Measurements from ENCODE around the gene SLC7A7. TPM values are rescaled to one million over a fixed set of nuclear protein-coding genes. Genes with fewer than 3 reads are reported as not detected.
A peak's percentile ranks its signal among the peaks of the same experiment; 100 is the strongest.
"Not testable (repeated sequence)": the region's sequence is repeated elsewhere in the genome, so short reads cannot be mapped to it uniquely, and the experiment has no call there.

SLC7A7 gene
- total RNA-seq, 6 experiments from 2014 or later, result 6.2 to 11.4 (median 7.3) TPM

DNA sequence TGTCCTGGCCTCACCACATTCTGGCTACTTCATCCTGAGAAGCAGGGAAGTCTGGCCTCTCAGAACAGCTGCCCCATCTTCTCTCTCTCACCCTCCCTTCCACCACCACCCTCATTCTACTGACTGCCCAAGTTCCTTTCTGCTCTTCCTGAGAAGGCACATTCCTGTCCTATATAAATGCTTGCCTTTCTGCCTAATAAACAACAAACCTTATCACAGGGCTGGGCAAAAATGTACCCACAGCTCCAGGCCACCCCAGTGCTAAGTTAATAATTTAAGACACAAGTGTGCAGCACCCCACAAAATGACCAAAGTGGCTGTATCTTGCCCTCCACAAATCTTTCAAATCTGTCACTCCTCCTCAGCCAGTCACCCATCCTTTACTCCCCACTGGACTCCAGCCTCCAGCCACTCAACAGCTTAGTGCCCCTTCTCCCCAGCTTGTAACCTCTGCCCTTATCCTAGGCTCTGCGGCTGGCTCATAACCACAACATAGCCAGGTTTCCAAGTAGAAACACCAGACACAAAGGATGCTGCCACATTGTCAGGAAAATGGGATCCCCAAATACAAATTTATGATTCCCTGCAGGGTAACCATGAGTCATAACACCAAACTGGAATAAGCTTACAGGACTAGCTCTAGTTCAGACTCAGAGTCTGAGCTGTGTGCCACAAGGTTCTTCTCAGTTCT lies 33.8 kb downstream of the SLC7A7 start:
- Histone ChIP-seq H3K27me3 (no peaks in the 10 kb centered on the region), H3K27ac (no peak overlapping the region), H3K36me3 (no peaks in the 10 kb centered on the region), H3K4me1 (no peaks in the 10 kb centered on the region), H3K9me3 (no peaks in the 10 kb centered on the region), H3K4me3 (no peak overlapping the region)
- TF ChIP-seq, protein P1, sequence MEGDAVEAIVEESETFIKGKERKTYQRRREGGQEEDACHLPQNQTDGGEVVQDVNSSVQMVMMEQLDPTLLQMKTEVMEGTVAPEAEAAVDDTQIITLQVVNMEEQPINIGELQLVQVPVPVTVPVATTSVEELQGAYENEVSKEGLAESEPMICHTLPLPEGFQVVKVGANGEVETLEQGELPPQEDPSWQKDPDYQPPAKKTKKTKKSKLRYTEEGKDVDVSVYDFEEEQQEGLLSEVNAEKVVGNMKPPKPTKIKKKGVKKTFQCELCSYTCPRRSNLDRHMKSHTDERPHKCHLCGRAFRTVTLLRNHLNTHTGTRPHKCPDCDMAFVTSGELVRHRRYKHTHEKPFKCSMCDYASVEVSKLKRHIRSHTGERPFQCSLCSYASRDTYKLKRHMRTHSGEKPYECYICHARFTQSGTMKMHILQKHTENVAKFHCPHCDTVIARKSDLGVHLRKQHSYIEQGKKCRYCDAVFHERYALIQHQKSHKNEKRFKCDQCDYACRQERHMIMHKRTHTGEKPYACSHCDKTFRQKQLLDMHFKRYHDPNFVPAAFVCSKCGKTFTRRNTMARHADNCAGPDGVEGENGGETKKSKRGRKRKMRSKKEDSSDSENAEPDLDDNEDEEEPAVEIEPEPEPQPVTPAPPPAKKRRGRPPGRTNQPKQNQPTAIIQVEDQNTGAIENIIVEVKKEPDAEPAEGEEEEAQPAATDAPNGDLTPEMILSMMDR (IDR thresholded peaks at IDR 0.05), result no peak
- TF ChIP-seq POLR2A (IDR thresholded peaks at IDR 0.05), result no peak
- ATAC-seq (no peak), DNase-seq (no peak)
- intact Hi-C loops (cut with DNase I), result no loop called here
- whole genome bisulfite sequencing (ENCODE audit: insufficient coverage, low coverage, low lambda C conversion rate, missing lambda C conversion rate), result 0% methylated on average over 1 of the region's 1 CpG

DNA sequence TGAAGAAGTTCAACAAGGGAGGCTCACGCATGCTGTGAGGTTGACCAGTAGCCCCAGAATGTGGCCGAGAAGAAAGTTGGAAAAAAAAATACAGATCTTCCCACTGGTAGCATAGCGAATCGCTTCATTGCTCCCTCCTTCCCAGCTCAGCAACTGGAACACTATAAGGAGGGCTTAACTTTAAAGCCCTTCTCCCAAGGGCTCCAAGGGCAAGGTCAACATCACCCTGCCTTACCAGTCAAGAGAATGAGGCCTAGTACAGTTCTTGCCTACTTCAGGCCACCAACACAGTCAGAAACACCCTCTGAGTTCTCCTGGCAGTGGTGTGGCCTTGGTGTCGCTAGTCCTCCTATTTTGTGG lies 34.3 kb downstream of the SLC7A7 start:
- no peak for TF ChIP-seq POLR2A (IDR thresholded peaks at IDR 0.05)
- TF ChIP-seq, protein P1 (IDR thresholded peaks at IDR 0.05), result no peak
- no peaks in the 10 kb centered on the region for H3K4me1 ChIP-seq
- H3K9me3 ChIP-seq, result no peaks in the 10 kb centered on the region
- ATAC-seq (no peak), DNase-seq (peak in 1 of 3 donors; percentile 3)
- intact Hi-C loops (cut with DNase I), result no loop called here
- 89% methylated on average over 5 of the region's 5 CpGs for WGBS (ENCODE audit: insufficient coverage, low coverage, low lambda C conversion rate, missing lambda C conversion rate)
- H3K27me3 ChIP-seq, result no peaks in the 10 kb centered on the region
- no peak overlapping the region for H3K4me3 ChIP-seq
- no peaks in the 10 kb centered on the region for H3K36me3 ChIP-seq
- H3K27ac ChIP-seq, result no peak overlapping the region

DNA sequence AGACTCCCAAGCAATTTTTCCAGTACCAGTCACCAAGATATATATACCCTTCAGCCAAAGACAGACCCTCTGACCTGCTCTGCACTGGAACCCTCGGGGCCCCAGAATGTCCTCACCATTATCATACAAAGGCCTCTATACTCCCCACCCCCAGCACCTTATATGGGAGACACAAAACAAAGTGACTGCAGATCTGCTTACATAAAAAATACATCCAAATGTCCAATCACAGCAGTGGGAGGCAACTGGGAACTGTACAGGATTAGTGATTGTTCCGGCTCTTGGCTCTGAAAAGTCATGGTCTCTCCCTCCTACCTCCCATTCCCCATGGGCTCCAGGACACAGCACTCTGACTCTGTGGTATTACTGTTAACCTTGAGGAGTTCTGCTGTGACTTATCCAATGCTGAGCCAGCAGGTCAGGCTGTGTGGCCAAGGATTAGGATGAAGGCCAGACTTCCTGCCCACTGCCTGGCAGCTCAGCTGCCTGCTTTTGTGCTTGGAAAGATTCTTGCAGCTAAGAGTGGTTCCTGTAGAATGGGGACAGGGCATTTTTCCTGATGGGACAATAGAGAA lies 35.0 kb downstream of the SLC7A7 start:
- WGBS (ENCODE audit: insufficient coverage, low coverage, low lambda C conversion rate, missing lambda C conversion rate), result 44% methylated on average over 1 of the region's 2 CpGs
- Histone ChIP-seq H3K36me3 (no peaks in the 10 kb centered on the region), H3K4me1 (no peaks in the 10 kb centered on the region), H3K4me3 (no peak overlapping the region), H3K27ac (no peak overlapping the region), H3K9me3 (no peaks in the 10 kb centered on the region), H3K27me3 (no peaks in the 10 kb centered on the region)
- peak; percentile 40 to 59 (median 48) for ATAC-seq
- TF ChIP-seq POLR2A (IDR thresholded peaks at IDR 0.05), result no peak
- TF ChIP-seq, protein P1 (IDR thresholded peaks at IDR 0.05), result no peak
- intact Hi-C loops (cut with DNase I), result no loop called here
- peak in 1 of 3 donors; percentile 27 for DNase-seq

DNA sequence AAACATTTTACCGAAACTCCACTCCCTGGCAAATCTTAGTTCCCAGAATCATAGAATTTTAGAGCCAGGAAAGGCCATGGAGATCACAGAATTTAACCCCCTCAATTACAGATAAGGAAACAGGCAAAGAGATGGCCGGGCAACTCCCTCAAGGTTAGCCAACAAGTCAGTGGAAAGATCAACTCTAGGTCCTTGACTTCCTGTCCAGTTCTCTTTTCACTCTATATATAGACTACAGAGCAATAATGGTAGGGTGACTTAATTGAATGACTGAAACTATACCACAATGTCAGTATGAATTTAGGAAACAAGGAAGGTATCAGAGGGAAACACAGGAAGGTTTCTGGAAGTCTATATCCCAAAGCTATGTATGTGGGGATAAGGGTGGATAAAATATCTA lies 37.2 kb downstream of the SLC7A7 start:
- Histone ChIP-seq H3K27me3 (no peaks in the 10 kb centered on the region), H3K27ac (no peak overlapping the region), H3K4me1 (no peaks in the 10 kb centered on the region), H3K9me3 (no peaks in the 10 kb centered on the region), H3K36me3 (peaks cover 0 to 9% (median 3%) of the 10 kb centered on the region in 4 donors), H3K4me3 (no peak overlapping the region)
- 75% methylated on average over 2 of the region's 2 CpGs for WGBS (ENCODE audit: insufficient coverage, low coverage, low lambda C conversion rate, missing lambda C conversion rate)
- DNase-seq (no peak), ATAC-seq (no peak)
- intact Hi-C loops (cut with DNase I), result no loop called here
- TF ChIP-seq, protein P1 (IDR thresholded peaks at IDR 0.05), result no peak
- no peak for TF ChIP-seq POLR2A (IDR thresholded peaks at IDR 0.05)

DNA sequence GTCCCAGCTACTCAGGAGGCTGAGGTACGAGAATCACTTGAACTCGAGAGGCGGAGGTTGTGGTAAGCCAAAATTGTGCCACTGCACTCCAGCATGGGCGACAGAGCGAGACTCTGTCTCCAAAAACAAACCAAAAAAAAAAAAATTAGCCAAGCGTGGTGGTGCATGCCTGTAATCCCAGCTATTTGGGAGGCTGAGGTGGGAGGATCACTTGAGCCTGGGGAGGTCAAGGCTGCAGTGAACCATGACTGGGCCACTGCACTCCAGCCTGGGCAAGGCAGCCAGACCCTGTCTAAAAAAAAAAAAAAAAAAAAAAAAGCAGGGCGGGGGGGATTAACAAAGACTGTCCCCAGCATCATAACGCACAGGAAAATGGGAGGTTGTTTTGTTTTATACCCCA lies 38.4 kb downstream of the SLC7A7 start:
- H3K27me3 ChIP-seq; ATAC-seq; intact Hi-C loops (cut with DNase I); H3K4me1 ChIP-seq; H3K4me3 ChIP-seq; H3K9me3 ChIP-seq; DNase-seq; H3K27ac ChIP-seq: not testable (repeated sequence)
- WGBS (ENCODE audit: insufficient coverage, low coverage, low lambda C conversion rate, missing lambda C conversion rate), result 89% methylated on average over 8 of the region's 8 CpGs
- H3K36me3 ChIP-seq, result peaks cover 0 to 15% (median 4%) of the 10 kb centered on the region in 4 donors

Measured in right lobe of liver (tissue), 6 donors.